Femur (tissue), 1 donor: Measurements from ENCODE around the gene RELT.

Source experiments
- DNase-seq: peaks from one replicate; pipeline ENCODE4 v3.0.0-alpha.2; 2017

Gene RELT

DNA sequence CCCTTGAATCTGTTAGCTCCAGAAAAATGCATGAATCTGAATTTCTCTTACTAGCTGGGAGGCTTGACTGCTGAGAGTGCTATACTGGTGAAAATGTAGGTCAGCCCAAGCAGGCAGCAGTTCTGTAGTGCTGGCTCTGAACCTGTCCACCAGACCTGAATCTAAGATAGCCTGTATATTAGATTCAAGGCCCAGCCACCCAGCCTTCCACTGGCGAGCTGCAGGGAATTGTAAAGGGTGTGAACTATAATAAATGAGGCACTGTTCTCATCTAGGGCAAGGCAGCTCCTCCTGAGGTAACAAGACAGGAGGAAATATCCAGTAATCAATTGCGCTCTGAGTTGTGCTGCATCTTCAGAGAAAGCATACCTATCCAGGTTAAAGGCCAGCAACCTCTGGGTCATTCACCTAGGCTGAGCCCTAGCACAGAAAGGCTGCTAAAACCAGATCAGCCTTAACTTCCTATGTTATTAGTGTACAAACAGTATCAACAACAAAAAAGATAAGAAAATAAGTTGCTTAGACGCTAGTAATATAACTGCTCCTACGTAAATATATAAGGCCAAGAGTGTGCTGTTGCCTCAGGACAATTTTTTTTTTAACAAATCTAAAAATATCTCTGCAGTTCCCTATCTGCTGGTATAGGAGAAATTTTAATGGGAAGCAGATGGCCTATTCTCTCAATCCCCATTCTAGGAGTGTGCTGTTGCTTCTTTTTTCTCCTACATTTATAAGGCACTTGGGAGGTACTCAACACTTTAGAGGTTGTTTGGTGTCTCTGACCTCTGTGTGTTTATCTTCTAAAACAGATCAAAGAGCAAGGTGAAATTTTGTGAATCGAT lies 63.0 kb downstream of the RELT start:
- no peak for DNase-seq

DNA sequence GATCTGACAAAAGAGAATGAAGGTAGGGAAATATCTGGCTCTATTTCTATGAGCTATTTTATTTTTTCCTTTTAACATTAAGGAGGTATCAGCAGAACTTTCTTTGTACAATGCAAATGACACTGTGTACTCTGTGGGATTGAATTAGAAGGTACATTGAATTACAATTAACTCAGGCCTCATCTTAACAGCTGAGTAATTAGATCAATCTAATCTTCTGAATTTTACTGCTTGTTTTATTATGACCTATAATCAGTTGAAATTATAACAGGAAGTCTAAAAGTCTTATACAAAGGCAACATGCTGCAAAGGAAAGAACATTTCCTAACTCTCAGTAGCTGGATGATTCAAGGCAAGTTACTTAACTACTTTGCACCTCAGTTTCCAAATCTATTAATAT lies 69.8 kb downstream of the RELT start:
- DNase-seq, result no peak

DNA sequence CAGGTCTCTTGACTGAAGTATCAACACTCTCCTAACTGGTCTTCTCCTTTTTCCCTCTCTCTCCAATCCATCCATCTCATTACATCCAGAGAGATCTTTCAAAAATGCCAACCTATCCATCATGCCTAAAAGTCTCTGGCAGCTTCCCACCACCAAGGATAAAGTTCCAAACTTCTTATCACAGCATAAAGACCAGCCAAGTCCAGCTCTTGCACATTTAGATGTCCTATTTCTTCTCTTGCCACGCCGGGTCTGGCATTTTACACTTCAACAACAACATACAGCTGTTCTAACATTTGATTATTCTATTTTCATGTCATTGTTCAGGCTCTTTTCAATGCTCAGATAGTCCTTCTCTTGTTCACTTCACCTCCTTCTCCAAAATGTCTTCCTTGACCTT lies 70.6 kb downstream of the RELT start:
- DNase-seq, result no peak
